C4-2B (cell line): Measurements from ENCODE around the gene FBXW4.

Experiments used
- CTCF ChIP-seq: fragments of 450-650 bp; conservative IDR thresholded peaks from 2 replicates; pipeline ENCODE4 v1.5.1; 2017; ENCODE audit warnings: mild to moderate bottlenecking
- ZFX ChIP-seq: fragments of 450-650 bp; IDR thresholded peaks from 2 replicates; pipeline ENCODE4 v1.6.1; 2017

- TF ChIP-seq CTCF = no peak
- no peak for TF ChIP-seq ZFX
These were observed 23.8 kb upstream of the FBXW4 start for GRCh38 chr10:101718690-101719275.
